ENCODE measurements around the gene GOLGA8G. TPM values are rescaled to one million over a fixed set of nuclear protein-coding genes. Genes with fewer than 3 reads are reported as not detected.

Gene GOLGA8G
- total RNA-seq, result not detected in 2 replicates

DNA sequence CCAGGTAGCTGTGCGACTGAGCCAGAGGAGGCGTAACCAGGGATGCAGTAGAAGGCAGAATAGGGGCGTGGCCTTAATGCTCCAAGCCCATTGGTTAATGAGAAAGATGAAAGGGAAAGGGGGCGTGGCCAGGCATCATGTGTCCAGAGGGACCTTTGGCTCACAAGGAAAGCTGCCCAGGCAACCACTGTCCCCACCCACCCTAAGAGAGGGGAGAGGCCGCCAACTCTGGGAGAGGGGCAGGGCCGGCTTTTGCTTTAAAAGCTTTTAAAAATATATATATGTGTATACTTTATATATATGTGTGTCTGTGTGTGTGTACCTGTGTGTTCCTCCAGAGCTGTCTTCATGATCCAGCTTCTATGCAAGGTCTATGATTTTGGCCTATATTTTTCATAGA, at the start of gene GOLGA8G:
GOLGA8G (minus strand) TSS at position 18 of the 400 bp plus-strand sequence. CDS start 62 bp downstream, outside the sequence.

GRCh38 chr15:28553268-28553667, 20.5 kb upstream of the GOLGA8G start, which contains the start of gene GOLGA6L25:
Gene GOLGA6L25, plus strand, starts transcription at chr15:28553568. Its CDS starts 61 bp downstream, at chr15:28553629.

Other genes with a start within 250 kb of the GOLGA8G start
- 23.8 and 25.5 TPM in 2 replicates for gene HERC2, start 210.8 kb downstream of the GOLGA8G start, total RNA-seq
- not detected in 2 replicates for gene GOLGA6L24, start 174.9 kb downstream of the GOLGA8G start, total RNA-seq
- gene GOLGA8F, start 154.3 kb downstream of the GOLGA8G start, total RNA-seq, result not detected in 2 replicates
- gene GOLGA6L25, start 20.6 kb upstream of the GOLGA8G start, total RNA-seq, result not detected in 2 replicates
- gene GOLGA8M, start 179.4 kb upstream of the GOLGA8G start, total RNA-seq, result not detected in 2 replicates